ENCODE measurements around the gene NUBP1.
A peak's percentile ranks its signal among the peaks of the same experiment; 100 is the strongest.

The NUBP1 gene

DNA sequence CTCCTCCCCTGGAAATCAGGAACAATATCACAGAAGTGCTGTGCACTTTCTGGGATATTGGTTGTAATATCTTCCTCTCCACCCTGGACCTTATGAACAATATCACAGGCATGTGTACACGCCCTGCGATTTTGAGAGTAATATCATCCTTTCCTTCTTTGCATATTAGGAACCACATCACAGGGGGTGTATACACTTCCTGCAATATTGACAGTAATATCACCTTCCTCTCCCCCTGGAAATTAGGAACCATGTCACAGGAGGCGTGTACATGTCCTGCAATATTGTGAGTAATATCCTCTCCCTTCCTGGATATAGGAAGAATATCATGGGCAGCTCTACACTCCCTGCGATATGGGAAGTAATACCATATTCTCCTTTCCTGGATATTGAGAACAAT, 34.7 kb upstream of the NUBP1 start:
- TF ChIP-seq CTCF (IDR thresholded peaks at IDR 0.05; ENCODE audit: low read depth, low read length), result no peak
- TF ChIP-seq MYC (IDR thresholded peaks at IDR 0.05; ENCODE audit: low read depth, low read length), result no peak
- no peak for TF ChIP-seq POLR2A (IDR thresholded peaks at IDR 0.05; ENCODE audit: extremely low read depth, insufficient read length)
- no peak for TF ChIP-seq MAX (IDR thresholded peaks at IDR 0.05; ENCODE audit: low read depth, low read length)
- no peak overlapping the region for H3K4me3 ChIP-seq (ENCODE audit: low read depth, low read length)
- no peak for DNase-seq (ENCODE audit: low read depth)

DNA sequence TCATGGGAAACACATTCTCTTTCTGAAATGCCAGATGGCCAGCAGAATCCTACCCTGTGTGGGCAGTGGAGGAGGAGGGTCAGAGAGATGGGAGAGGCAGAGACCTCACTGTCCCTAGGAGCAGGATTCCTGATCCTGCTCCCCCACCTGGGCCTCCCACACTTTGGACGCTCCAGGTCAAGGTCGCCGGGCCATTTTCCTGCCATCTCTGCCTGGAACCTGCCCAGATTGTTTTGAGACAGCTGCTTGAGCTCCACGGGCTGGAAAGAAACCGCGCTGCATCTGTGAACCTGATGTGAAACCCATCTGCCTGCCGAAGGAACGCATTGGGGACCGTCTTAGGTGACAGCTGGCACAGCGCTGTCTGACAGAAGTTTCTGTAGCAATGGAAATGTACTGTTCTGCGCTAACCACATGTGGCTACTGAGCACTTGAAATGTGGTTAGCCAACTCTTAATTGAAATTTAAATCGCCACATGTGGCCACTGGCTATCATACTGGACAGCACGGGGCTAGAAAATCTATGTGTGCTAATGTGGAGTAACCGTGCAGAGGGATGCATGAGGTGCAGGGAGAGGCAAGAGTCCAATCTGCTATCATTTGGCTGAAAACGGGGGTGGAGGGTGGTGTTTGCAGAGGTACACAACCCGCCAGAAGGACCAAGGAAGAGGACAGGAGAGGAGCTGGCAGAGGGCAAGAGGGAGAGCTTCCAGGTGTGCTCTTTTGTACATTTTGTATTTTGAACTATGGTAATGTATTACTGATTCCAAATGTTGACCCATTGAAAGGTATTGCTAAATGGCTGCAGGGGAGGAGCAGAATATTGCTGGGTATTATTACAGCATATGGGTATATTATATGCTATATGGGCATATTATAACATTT, 15.4 kb upstream of the NUBP1 start:
- H3K4me3 ChIP-seq (ENCODE audit: low read depth, low read length), result no peak overlapping the region
- TF ChIP-seq MYC (IDR thresholded peaks at IDR 0.05; ENCODE audit: low read depth, low read length), result no peak
- no peak for TF ChIP-seq CTCF (IDR thresholded peaks at IDR 0.05; ENCODE audit: low read depth, low read length)
- no peak for TF ChIP-seq POLR2A (IDR thresholded peaks at IDR 0.05; ENCODE audit: extremely low read depth, insufficient read length)
- TF ChIP-seq MAX (IDR thresholded peaks at IDR 0.05; ENCODE audit: low read depth, low read length), result no peak
- no peak for DNase-seq (ENCODE audit: low read depth)

DNA sequence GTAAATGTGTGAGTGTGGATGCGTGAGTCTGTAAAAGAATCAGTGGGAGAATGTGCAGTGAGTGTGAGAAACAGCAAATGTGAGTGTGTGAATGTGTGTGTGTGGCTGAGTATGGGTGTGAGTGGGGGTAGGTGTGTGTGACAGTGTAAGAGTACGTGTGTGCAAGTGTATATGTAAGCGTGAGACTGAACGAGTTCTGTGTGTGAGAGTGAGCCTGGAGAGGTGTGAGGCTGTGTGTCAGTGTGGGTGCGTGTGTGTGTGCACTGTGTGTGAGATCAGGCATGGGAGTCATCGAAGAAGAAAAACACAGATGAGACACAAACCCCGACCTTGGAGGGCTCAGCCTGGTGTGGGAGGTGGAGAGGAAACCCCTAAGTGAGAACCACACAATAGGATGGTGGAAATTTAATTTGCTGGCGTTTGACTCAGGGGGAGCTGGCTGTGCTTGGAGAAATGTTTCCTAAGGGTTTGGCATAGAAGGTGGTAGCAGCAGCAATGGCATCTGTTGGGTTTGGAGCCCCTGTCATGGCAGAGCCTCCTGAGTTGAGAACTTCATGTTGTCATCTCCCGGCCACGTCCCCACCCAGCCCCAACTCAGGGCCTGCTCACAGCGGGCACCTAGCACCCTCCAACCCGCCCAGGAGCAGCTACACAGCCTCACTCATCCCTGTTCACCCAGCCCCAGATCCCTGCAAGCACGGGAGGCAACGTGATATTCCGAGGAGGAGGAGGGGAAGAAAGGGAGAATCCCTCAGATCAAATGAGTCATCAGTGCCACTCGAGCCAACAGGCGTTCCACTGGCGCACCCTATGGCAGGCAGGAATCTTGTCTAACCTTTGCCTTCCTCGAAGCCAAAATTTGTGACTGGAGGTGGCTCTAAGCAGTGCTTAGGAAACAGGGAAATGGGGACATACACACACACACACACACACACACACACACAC, 14.3 kb upstream of the NUBP1 start:
- no peak overlapping the region for H3K4me3 ChIP-seq (ENCODE audit: low read depth, low read length)
- TF ChIP-seq MYC (IDR thresholded peaks at IDR 0.05; ENCODE audit: low read depth, low read length), result no peak
- TF ChIP-seq POLR2A (IDR thresholded peaks at IDR 0.05; ENCODE audit: extremely low read depth, insufficient read length), result no peak
- TF ChIP-seq MAX (IDR thresholded peaks at IDR 0.05; ENCODE audit: low read depth, low read length), result no peak
- no peak for TF ChIP-seq CTCF (IDR thresholded peaks at IDR 0.05; ENCODE audit: low read depth, low read length)
- no peak for DNase-seq (ENCODE audit: low read depth)

DNA sequence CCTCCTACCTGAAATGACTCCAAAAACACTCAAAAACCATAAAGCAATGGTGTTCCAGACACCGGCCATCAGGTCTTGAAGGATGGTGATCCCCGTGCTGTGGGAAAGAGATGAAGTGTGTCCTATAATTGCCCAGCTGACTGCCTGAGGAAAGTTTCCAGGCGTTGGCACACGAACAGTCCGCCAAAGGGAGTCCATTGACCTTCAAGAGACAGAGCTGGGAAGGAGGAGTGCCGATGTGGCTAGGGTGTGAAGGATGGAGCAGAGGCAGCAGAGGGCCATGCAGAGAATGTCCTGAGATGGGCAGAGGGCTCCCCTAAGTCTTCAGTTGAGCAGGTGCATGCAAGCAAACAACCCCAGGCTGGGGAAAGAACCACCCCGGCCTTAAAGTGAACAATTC, 11.9 kb upstream of the NUBP1 start:
- TF ChIP-seq MYC (IDR thresholded peaks at IDR 0.05; ENCODE audit: low read depth, low read length) (no peak), POLR2A (IDR thresholded peaks at IDR 0.05; ENCODE audit: extremely low read depth, insufficient read length) (no peak), CTCF (IDR thresholded peaks at IDR 0.05; ENCODE audit: low read depth, low read length) (no peak), MAX (IDR thresholded peaks at IDR 0.05; ENCODE audit: low read depth, low read length) (no peak)
- H3K4me3 ChIP-seq (ENCODE audit: low read depth, low read length), result no peak overlapping the region
- no peak for DNase-seq (ENCODE audit: low read depth)

DNA sequence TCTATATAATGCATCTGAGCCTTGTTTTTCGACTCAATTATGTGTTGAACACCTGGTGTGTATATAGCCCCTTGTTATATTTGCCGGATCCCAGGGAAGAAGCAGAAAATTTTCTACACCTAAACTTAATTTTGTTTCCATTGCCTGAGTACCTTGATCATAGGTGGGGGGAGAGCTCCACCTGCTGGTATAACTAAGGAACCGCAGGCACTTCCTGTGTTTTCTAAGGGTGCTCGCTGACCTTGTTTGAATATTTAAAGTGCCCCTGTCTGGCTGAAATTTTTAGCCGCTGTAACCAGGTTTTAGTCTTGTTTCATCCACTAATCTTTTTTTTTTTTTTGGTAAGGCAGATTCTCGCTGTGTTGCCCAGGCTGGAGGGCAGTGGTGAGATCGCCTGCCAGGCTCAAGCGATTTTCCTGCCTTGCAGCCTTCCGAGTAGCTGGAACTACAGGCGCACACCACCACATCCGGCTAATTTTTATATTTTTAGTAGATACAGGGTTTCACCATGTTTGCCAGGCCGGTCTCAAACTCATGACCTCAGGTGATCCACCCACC, 6.5 kb upstream of the NUBP1 start:
- DNase-seq (ENCODE audit: low read depth), result peak; percentile 76
- H3K4me3 ChIP-seq (ENCODE audit: low read depth, low read length), result no peak overlapping the region

More for the DNA sequence above, 6.5 kb upstream of the NUBP1 start:
- no peak for TF ChIP-seq MAX (IDR thresholded peaks at IDR 0.05; ENCODE audit: low read depth, low read length)
- peak; percentile 82 for TF ChIP-seq CTCF (IDR thresholded peaks at IDR 0.05; ENCODE audit: low read depth, low read length)
- TF ChIP-seq POLR2A (IDR thresholded peaks at IDR 0.05; ENCODE audit: extremely low read depth, insufficient read length), result no peak
- no peak for TF ChIP-seq MYC (IDR thresholded peaks at IDR 0.05; ENCODE audit: low read depth, low read length)

Data from NB4 (cell line).